HepG2 (cell line): ENCODE measurements around the gene FUBP3. TPM values are rescaled to one million over a fixed set of nuclear protein-coding genes. Genes with fewer than 3 reads are reported as not detected.

Source experiments
- FOXJ3 ChIP-seq: sonication (generic); formaldehyde crosslinking; IDR thresholded peaks from 2 replicates; pipeline ENCODE4 v1.4.0; 2020; ENCODE audit warnings: missing genetic modification reagents, mild to moderate bottlenecking, borderline replicate concordance
- NONO ChIP-seq, 2 experiments: fragments of 450-650 bp in 1 of 2; sonication (generic) in 1 of 2; formaldehyde crosslinking in 1 of 2; IDR thresholded peaks in 1 of 2; conservative IDR thresholded peaks in 1 of 2; 2 replicates each; pipeline versions ENCODE4 v1.6.1 to v1.8.0; 2017 to 2022; ENCODE audit warnings: mild to moderate bottlenecking in 1 of 2, missing genetic modification reagents in 1 of 2, moderate library complexity in 1 of 2
- NR3C1 ChIP-seq: sonication (generic); formaldehyde crosslinking; IDR thresholded peaks from 2 replicates; pipeline ENCODE4 v1.4.0; 2020; ENCODE audit warnings: missing genetic modification reagents
- ZNF292 ChIP-seq: sonication (generic); formaldehyde crosslinking; IDR thresholded peaks from 2 replicates; pipeline ENCODE4 v1.8.1; 2022; ENCODE audit warnings: mild to moderate bottlenecking, low read depth, missing genetic modification reagents, borderline replicate concordance
- polyA plus RNA-seq, 8 experiments: library from polyadenylated mRNA; depleted of rRNA in 3 of 8; stranded (reverse) in 7 of 8; unstranded in 1 of 8; fragments of >200 nt; fragmentation: Illumina TruSeq in 4 of 8; extraction: Trizol in 4 of 8; gene quantifications; 2 replicates each; pipeline versions ENCODE4 v1.2.1 to v1.2.3, GENCODE V29; 2011 to 2016; ENCODE audit warnings: low read depth in 4 of 8, missing spikeins in 1 of 8, mixed read lengths in 1 of 8; ENCODE audit not compliant: insufficient read depth in 1 of 8
- total RNA-seq, 5 experiments: library from RNA; depleted of rRNA; stranded (reverse); fragments of >200 nt; fragmentation: Illumina TruSeq; extraction: Trizol; gene quantifications; 2 replicates each; pipeline ENCODE4 v1.2.3, GENCODE V29; 2016; ENCODE audit warnings: low read depth in 1 of 5
- TF ChIP-seq, protein P1 (sequence below): IDR thresholded peaks from 2 replicates; pipeline ENCODE4 v1.6.1; 2016; ENCODE audit warnings: mild to moderate bottlenecking
- TF ChIP-seq, protein P2 (sequence below): sonication (generic); formaldehyde crosslinking; IDR thresholded peaks from 2 replicates; pipeline ENCODE4 v1.8.0; 2022; ENCODE audit warnings: mild to moderate bottlenecking, missing genetic modification reagents, moderate library complexity
- TF ChIP-seq, protein P3 (sequence below): IDR thresholded peaks from 2 replicates; pipeline ENCODE4 v1.6.1; 2016; ENCODE audit warnings: low read depth, control low read depth
- TF ChIP-seq, protein P4 (sequence below): sonication (generic); formaldehyde crosslinking; IDR thresholded peaks from 2 replicates; pipeline ENCODE4 v1.5.0; 2020; ENCODE audit warnings: missing genetic modification reagents
- TF ChIP-seq, protein P5 (sequence below): IDR thresholded peaks from 2 replicates; pipeline ENCODE4 v1.6.1; 2016; ENCODE audit warnings: missing genetic modification reagents, missing compliant biosample characterization
- TF ChIP-seq, protein P6 (sequence below): sonication (generic); formaldehyde crosslinking; IDR thresholded peaks from 2 replicates; pipeline ENCODE4 v1.4.0; 2020; ENCODE audit warnings: missing genetic modification reagents; ENCODE audit errors: not compliant biosample characterization

Gene FUBP3
- total and polyA plus RNA-seq, 2 of the 13 experiments (the other 11 are each of a cell fraction or from before 2014, with no cell fraction given): 28.7 to 40.0 TPM

DNA sequence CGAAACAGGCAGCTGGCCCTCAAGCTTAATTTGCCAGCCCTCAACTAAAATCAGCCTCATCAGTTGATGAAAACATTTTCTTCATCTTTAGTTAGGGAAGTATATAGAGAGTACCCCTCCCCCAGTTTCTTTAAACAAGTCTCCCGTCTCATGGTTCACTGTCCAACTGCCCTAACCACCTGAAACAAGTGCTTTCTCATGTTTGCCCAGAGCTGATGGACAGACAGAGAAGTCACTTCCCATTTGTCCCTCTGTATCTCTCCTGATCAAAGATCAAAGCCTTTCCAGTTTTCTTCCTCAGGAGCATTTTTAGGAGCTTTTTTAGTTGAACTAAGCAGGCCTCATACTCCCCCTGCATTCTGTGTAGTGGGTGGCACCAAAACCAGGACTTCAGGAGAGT, 21.7 kb downstream of the FUBP3 start (continued):
- TF ChIP-seq, protein P1, sequence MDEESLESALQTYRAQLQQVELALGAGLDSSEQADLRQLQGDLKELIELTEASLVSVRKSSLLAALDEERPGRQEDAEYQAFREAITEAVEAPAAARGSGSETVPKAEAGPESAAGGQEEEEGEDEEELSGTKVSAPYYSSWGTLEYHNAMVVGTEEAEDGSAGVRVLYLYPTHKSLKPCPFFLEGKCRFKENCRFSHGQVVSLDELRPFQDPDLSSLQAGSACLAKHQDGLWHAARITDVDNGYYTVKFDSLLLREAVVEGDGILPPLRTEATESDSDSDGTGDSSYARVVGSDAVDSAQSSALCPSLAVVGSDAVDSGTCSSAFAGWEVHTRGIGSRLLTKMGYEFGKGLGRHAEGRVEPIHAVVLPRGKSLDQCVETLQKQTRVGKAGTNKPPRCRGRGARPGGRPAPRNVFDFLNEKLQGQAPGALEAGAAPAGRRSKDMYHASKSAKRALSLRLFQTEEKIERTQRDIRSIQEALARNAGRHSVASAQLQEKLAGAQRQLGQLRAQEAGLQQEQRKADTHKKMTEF (CRISPR knock-in tag): peak; percentile 49; the same call in 1 of the 2 replicates
- TF ChIP-seq FOXJ3: peak; percentile 40; the same call in 1 of the 2 replicates
- TF ChIP-seq, protein P2, sequence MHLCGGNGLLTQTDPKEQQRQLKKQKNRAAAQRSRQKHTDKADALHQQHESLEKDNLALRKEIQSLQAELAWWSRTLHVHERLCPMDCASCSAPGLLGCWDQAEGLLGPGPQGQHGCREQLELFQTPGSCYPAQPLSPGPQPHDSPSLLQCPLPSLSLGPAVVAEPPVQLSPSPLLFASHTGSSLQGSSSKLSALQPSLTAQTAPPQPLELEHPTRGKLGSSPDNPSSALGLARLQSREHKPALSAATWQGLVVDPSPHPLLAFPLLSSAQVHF (CRISPR knock-in tag): no peak
- TF ChIP-seq, protein P3, sequence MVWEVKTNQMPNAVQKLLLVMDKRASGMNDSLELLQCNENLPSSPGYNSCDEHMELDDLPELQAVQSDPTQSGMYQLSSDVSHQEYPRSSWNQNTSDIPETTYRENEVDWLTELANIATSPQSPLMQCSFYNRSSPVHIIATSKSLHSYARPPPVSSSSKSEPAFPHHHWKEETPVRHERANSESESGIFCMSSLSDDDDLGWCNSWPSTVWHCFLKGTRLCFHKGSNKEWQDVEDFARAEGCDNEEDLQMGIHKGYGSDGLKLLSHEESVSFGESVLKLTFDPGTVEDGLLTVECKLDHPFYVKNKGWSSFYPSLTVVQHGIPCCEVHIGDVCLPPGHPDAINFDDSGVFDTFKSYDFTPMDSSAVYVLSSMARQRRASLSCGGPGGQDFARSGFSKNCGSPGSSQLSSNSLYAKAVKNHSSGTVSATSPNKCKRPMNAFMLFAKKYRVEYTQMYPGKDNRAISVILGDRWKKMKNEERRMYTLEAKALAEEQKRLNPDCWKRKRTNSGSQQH (CRISPR knock-in tag): no peak
- TF ChIP-seq, protein P4, sequence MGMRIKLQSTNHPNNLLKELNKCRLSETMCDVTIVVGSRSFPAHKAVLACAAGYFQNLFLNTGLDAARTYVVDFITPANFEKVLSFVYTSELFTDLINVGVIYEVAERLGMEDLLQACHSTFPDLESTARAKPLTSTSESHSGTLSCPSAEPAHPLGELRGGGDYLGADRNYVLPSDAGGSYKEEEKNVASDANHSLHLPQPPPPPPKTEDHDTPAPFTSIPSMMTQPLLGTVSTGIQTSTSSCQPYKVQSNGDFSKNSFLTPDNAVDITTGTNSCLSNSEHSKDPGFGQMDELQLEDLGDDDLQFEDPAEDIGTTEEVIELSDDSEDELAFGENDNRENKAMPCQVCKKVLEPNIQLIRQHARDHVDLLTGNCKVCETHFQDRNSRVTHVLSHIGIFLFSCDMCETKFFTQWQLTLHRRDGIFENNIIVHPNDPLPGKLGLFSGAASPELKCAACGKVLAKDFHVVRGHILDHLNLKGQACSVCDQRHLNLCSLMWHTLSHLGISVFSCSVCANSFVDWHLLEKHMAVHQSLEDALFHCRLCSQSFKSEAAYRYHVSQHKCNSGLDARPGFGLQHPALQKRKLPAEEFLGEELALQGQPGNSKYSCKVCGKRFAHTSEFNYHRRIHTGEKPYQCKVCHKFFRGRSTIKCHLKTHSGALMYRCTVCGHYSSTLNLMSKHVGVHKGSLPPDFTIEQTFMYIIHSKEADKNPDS (CRISPR knock-in tag): no peak
- TF ChIP-seq, protein P5, sequence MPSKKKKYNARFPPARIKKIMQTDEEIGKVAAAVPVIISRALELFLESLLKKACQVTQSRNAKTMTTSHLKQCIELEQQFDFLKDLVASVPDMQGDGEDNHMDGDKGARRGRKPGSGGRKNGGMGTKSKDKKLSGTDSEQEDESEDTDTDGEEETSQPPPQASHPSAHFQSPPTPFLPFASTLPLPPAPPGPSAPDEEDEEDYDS: no peak
- no peak for TF ChIP-seq NONO (IDR thresholded peaks at IDR 0.05)
- TF ChIP-seq NONO (CRISPR knock-in tag; conservative IDR thresholded peaks at IDR 0.05): no peak
- no peak for TF ChIP-seq NR3C1 (CRISPR knock-in tag)
- TF ChIP-seq ZNF292 (CRISPR knock-in tag): 0 out of 2 replicates have a peak, but pooled peaks have one; percentile 21
- TF ChIP-seq, protein P6, sequence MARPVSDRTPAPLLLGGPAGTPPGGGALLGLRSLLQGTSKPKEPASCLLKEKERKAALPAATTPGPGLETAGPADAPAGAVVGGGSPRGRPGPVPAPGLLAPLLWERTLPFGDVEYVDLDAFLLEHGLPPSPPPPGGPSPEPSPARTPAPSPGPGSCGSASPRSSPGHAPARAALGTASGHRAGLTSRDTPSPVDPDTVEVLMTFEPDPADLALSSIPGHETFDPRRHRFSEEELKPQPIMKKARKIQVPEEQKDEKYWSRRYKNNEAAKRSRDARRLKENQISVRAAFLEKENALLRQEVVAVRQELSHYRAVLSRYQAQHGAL: no peak
